Endothelial cell of umbilical vein (primary cell): ENCODE results near the gene CD74.
A peak's percentile ranks its signal among the peaks of the same experiment; 100 is the strongest.

ENCODE experiments used
- EZH2 ChIP-seq: IDR thresholded peaks from 2 replicates; pipeline ENCODE4 v1.6.1; 2012; ENCODE audit warnings: borderline replicate concordance, low read depth, mild to moderate bottlenecking, moderate library complexity, low read length, inconsistent platforms; ENCODE audit not compliant: severe bottlenecking
- FOS ChIP-seq: IDR thresholded peaks from 2 replicates; pipeline ENCODE4 v1.6.1; 2011; ENCODE audit warnings: mild to moderate bottlenecking, low read length, moderate library complexity, borderline replicate concordance; ENCODE audit not compliant: insufficient read depth
- GATA2 ChIP-seq: IDR thresholded peaks from 2 replicates; pipeline ENCODE4 v1.7.0; 2011; ENCODE audit warnings: low read depth, mild to moderate bottlenecking, moderate library complexity, mixed read lengths, low read length; ENCODE audit not compliant: insufficient read length, insufficient read depth
- JUN ChIP-seq: IDR thresholded peaks from 2 replicates; pipeline ENCODE4 v1.6.1; 2011; ENCODE audit warnings: borderline replicate concordance, low read depth; ENCODE audit not compliant: insufficient read length, insufficient read depth
- MYC ChIP-seq: IDR thresholded peaks from one replicate; pipeline ENCODE4 v1.6.1; 2011; ENCODE audit warnings: mild to moderate bottlenecking, low read depth, low read length
- POLR2A ChIP-seq: IDR thresholded peaks from 2 replicates; pipeline ENCODE4 v1.6.1; 2012; ENCODE audit warnings: low read depth, mild to moderate bottlenecking, control low read depth, low read length
- POLR2AphosphoS5 ChIP-seq: IDR thresholded peaks from 2 replicates; pipeline ENCODE4 v1.6.1; 2012; ENCODE audit warnings: low read depth, mild to moderate bottlenecking, control low read depth, low read length, moderate library complexity; ENCODE audit not compliant: insufficient read depth
- TF ChIP-seq, protein P1 (sequence below), 2 donors: IDR thresholded peaks; 1 replicate in 1 of 2; 2 replicates in 1 of 2; pipeline ENCODE4 v1.5.1; 2011; ENCODE audit warnings: low read length in 2 of 2, mild to moderate bottlenecking in 2 of 2, moderate library complexity in 2 of 2, control low read depth in 1 of 2, inconsistent platforms in 1 of 2, low read depth in 1 of 2; ENCODE audit not compliant: insufficient read depth in 1 of 2; ENCODE audit errors: extremely low read depth in 1 of 2
- TF ChIP-seq, protein P2 (sequence below): IDR thresholded peaks from 2 replicates; pipeline ENCODE4 v1.6.1; 2011; ENCODE audit not compliant: insufficient read depth, insufficient read length

DNA sequence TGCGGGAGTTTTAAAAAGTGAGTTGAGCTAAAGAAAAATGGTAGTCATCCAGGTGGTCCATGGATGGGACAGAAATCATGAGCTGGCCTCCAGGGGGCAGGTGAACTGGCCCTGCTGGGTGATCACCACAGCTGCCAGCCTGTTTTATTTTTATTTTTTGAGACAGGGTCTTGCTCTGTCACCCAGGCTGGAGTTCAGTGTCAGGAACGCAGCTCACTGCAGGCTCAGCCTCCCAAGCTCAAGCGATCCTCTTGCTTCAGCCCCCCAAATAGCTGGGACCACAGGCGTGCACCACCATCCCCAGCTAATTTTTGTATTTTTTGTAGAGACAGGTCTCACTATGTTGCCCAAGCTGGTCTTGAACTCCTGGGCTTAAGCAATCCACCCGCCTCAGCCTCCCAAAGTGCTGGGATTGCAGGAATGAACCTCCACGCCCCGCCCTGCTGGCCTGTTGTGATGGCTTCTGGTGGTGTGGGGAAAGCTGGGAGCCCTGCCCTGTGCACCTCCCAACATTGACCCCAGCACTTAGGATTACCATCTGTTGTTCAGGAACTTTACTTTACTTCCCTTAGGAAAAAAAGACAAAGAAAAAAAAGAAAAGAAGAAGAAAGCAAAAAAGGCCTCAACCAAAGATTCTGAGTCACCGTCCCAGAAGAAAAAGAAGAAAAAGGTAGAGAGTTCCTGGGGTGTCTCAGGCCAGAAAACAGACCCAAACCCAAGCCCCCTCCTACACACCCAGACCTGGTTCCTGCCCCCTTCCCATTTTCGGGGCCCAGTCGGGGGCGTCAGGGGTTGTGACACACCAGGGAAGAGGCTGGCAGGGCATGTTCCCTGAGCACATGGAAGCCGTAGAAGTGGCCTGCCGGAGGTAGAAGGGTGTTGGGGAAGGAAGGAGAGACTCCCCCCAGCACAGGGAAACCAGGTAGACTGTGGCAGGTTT is 14.7 kb downstream of the CD74 start:
- TF ChIP-seq, protein P1, sequence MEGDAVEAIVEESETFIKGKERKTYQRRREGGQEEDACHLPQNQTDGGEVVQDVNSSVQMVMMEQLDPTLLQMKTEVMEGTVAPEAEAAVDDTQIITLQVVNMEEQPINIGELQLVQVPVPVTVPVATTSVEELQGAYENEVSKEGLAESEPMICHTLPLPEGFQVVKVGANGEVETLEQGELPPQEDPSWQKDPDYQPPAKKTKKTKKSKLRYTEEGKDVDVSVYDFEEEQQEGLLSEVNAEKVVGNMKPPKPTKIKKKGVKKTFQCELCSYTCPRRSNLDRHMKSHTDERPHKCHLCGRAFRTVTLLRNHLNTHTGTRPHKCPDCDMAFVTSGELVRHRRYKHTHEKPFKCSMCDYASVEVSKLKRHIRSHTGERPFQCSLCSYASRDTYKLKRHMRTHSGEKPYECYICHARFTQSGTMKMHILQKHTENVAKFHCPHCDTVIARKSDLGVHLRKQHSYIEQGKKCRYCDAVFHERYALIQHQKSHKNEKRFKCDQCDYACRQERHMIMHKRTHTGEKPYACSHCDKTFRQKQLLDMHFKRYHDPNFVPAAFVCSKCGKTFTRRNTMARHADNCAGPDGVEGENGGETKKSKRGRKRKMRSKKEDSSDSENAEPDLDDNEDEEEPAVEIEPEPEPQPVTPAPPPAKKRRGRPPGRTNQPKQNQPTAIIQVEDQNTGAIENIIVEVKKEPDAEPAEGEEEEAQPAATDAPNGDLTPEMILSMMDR (IDR thresholded peaks at IDR 0.05; ENCODE audit: extremely low read depth in 1 of 2, insufficient read depth in 1 of 2, low read depth in 1 of 2, low read length in 2 of 2), result peak in 1 of 2 donors; percentile 6
- TF ChIP-seq EZH2, result no peak
- TF ChIP-seq, protein P2, sequence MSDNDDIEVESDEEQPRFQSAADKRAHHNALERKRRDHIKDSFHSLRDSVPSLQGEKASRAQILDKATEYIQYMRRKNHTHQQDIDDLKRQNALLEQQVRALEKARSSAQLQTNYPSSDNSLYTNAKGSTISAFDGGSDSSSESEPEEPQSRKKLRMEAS, result no peak
- TF ChIP-seq JUN, result no peak
- TF ChIP-seq FOS, result no peak
- no peak for TF ChIP-seq POLR2A
- no peak for TF ChIP-seq POLR2AphosphoS5
- TF ChIP-seq MYC, result no peak
- TF ChIP-seq GATA2, result no peak
